K562 (cell line): ENCODE data around the gene NPVF. TPM values are rescaled to one million over a fixed set of nuclear protein-coding genes. Genes with fewer than 3 reads are reported as not detected.

Experiments
- ATAC-seq: fragments of 200-7000 bp; cut with Tn5 transposase; 3 replicates; pipeline ENCODE4 v1.9.1; 2020; ENCODE audit warnings: moderate library complexity
- BruUV-seq: library from RNA; stranded (reverse); fragments of 400-500 nt; replicated peaks from 2 replicates; lab custom pipeline; 2021; lab: Mats Ljungman, UMichigan
- CTCF ChIA-PET: fragments of 300-600 bp; formaldehyde crosslinking; extraction: SDS; loops from one replicate; lab custom pipeline; 2021; ENCODE audit warnings: low intra/inter-chr PET ratio; lab: Yijun Ruan, JAX
- POLR2A ChIA-PET: fragments of 300-600, 350-650 bp; sonication (Branson Sonifier 250); formaldehyde crosslinking; extraction: SDS; loops from one replicate; lab custom pipeline; 2021; ENCODE audit warnings: antibody characterized with exemption, inconsistent platforms; lab: Yijun Ruan, JAX
- DNase-seq, 4 experiments: peaks; one replicate each; pipeline versions ENCODE4 v3.0.0 to v3.0.0-alpha.2; 2011 to 2018; ENCODE audit warnings: low spot score in 3 of 4, mixed read lengths in 3 of 4; ENCODE audit errors: extremely low read depth in 1 of 4
- FAIRE-seq: peaks from 2 replicates; lab custom pipeline; 2011; peaks lifted over from hg19 to GRCh38; lab: Jason Lieb, UNC
- H2AFZ ChIP-seq: 2 replicates; pipeline ENCODE4 v1.6.0; 2011; ENCODE audit warnings: low read depth, low read length, control low read depth, inconsistent platforms
- H3K27ac ChIP-seq: fragments of 200-600 bp; 3 replicates; pipeline ENCODE4 v1.8.0; 2011; ENCODE audit warnings: low read depth, mild to moderate bottlenecking, control low read depth, inconsistent platforms, low read length, moderate library complexity, mixed read lengths; ENCODE audit errors: extremely low read depth
- H3K27me3 ChIP-seq, 2 experiments: fragments of 300-600 bp in 1 of 2; 2 replicates in 1 of 2; 3 replicates in 1 of 2; pipeline versions ENCODE4 v1.6.0 to v1.8.0; 2011; ENCODE audit warnings: inconsistent platforms in 2 of 2, low read length in 2 of 2, mild to moderate bottlenecking in 1 of 2, mixed read lengths in 1 of 2, moderate library complexity in 1 of 2; ENCODE audit not compliant: control insufficient read depth in 2 of 2, insufficient read depth in 2 of 2
- H3K36me3 ChIP-seq: fragments of 300-600 bp; 3 replicates; pipeline ENCODE4 v1.8.0; 2011; ENCODE audit warnings: mild to moderate bottlenecking, low read length, inconsistent platforms; ENCODE audit not compliant: control insufficient read depth, insufficient read depth
- H3K4me1 ChIP-seq, 2 experiments: fragments of 200-600 bp in 1 of 2; replicated peaks in 1 of 2; 2 replicates in 1 of 2; 3 replicates in 1 of 2; pipeline versions ENCODE4 v1.5.1 to v1.8.0; 2011; ENCODE audit warnings: inconsistent platforms in 2 of 2, low read length in 2 of 2, mild to moderate bottlenecking in 1 of 2, mixed read lengths in 1 of 2, moderate library complexity in 1 of 2; ENCODE audit not compliant: control insufficient read depth in 2 of 2, insufficient read depth in 2 of 2
- H3K4me2 ChIP-seq: 2 replicates; pipeline ENCODE4 v1.6.1; 2011; ENCODE audit warnings: low read length, control low read depth, inconsistent platforms, mixed read lengths; ENCODE audit not compliant: insufficient read depth
- H3K4me3 ChIP-seq: fragments of 200-600 bp; sonication (generic), shearing (Covaris generic); 2 replicates; pipeline ENCODE4 v1.5.1; 2016; ENCODE audit warnings: control low read depth, inconsistent platforms
- H3K79me2 ChIP-seq: fragments of 200-600 bp; 3 replicates; pipeline ENCODE4 v1.8.0; 2011; ENCODE audit warnings: low read length, inconsistent platforms; ENCODE audit not compliant: control insufficient read depth, insufficient read depth
- H3K9ac ChIP-seq, 2 experiments: 2 replicates each; pipeline versions ENCODE4 v1.6.0 to v1.6.1; 2011; ENCODE audit warnings: low read depth in 2 of 2, low read length in 2 of 2, control low read depth in 1 of 2, inconsistent platforms in 1 of 2, mild to moderate bottlenecking in 1 of 2, mixed read lengths in 1 of 2; ENCODE audit not compliant: insufficient read depth in 1 of 2
- H3K9me1 ChIP-seq: one replicate; pipeline ENCODE4 v1.6.0; 2011; ENCODE audit warnings: inconsistent platforms, mild to moderate bottlenecking, low read length, moderate library complexity; ENCODE audit not compliant: control insufficient read depth, insufficient read depth
- H3K9me3 ChIP-seq: replicated peaks from 2 replicates; pipeline ENCODE4 v1.5.1; 2011; ENCODE audit warnings: low read depth, low read length, inconsistent platforms; ENCODE audit not compliant: control insufficient read depth, insufficient read depth
- H4K20me1 ChIP-seq: replicated peaks from 2 replicates; pipeline ENCODE4 v1.6.1; 2011; ENCODE audit warnings: low read length, inconsistent platforms, mixed read lengths; ENCODE audit not compliant: control insufficient read depth, insufficient read depth
- E2F5 ChIP-seq: sonication (generic); formaldehyde crosslinking; IDR thresholded peaks from 2 replicates; pipeline ENCODE4 v1.8.0; 2022; ENCODE audit warnings: mild to moderate bottlenecking, missing genetic modification reagents
- ETS1 ChIP-seq: conservative IDR thresholded peaks from 2 replicates; pipeline ENCODE4 v1.6.1; 2011; ENCODE audit warnings: low read depth, mild to moderate bottlenecking, low read length; ENCODE audit not compliant: control insufficient read depth
- HEY1 ChIP-seq: fragments of 250-450 bp; sonication (Bioruptor Pico); IDR thresholded peaks from 2 replicates; pipeline ENCODE4 v1.5.0; 2020; ENCODE audit warnings: mild to moderate bottlenecking, moderate library complexity, borderline replicate concordance
- HNRNPH1 ChIP-seq: fragments of 200-400 bp; formaldehyde crosslinking; optimal IDR thresholded peaks from 2 replicates; pipeline ENCODE3; 2017; ENCODE audit warnings: low read depth, mild to moderate bottlenecking, low read length, moderate library complexity
- POLR2B ChIP-seq: fragments of 450-650 bp; IDR thresholded peaks from 2 replicates; pipeline ENCODE4 v1.6.1; 2018; ENCODE audit warnings: low read depth; ENCODE audit not compliant: partially characterized antibody
- ZBTB34 ChIP-seq: fragments of 250-450 bp; sonication (Bioruptor Pico); IDR thresholded peaks from 2 replicates; pipeline ENCODE4 v1.8.0; 2021; ENCODE audit warnings: mild to moderate bottlenecking, moderate library complexity
- ZBTB40 ChIP-seq, 2 experiments: fragments of 450-650 bp in 1 of 2; sonication (generic) in 1 of 2; formaldehyde crosslinking in 1 of 2; IDR thresholded peaks; 2 replicates each; pipeline versions ENCODE4 v1.7.1 to v1.9.0; 2016 to 2022; ENCODE audit warnings: inconsistent platforms in 1 of 2, mild to moderate bottlenecking in 1 of 2, missing genetic modification reagents in 1 of 2
- ZNF146 ChIP-seq: IDR thresholded peaks from one replicate; pipeline ENCODE4 v1.6.1; 2018; ENCODE audit warnings: missing compliant biosample characterization; ENCODE audit not compliant: unreplicated experiment
- ZNF184 ChIP-seq: sonication (generic); formaldehyde crosslinking; IDR thresholded peaks from 2 replicates; pipeline ENCODE4 v1.5.0; 2020; ENCODE audit warnings: missing genetic modification reagents
- WGBS: fragments of 100-300 bp; shearing (Covaris generic); methylation state at CpG from one replicate; pipeline ENCODE4 v1.1.6; 2016; ENCODE audit warnings: low coverage, mixed read lengths; ENCODE audit not compliant: insufficient coverage; ENCODE audit errors: missing lambda C conversion rate; 5-methylcytosine and 5-hydroxymethylcytosine counted together
- in situ Hi-C: fragments of 300-500 bp; cut with MboI; formaldehyde crosslinking; loops from 4 replicates; pipeline ENCODE4 v1.15.0; 2018; ENCODE audit warnings: inconsistent platforms, mixed read lengths
- intact Hi-C: fragments of 100-400 bp; cut with micrococcal nuclease; formaldehyde crosslinking; loops from 2 replicates; pipeline ENCODE4 v1.14.2; 2022
- polyA plus RNA-seq, 8 experiments: library from polyadenylated mRNA; depleted of rRNA in 4 of 8; stranded (reverse) in 5 of 8; unstranded in 3 of 8; fragments of >200 nt; fragmentation: Nextera tagmentation in 2 of 8; fragmentation: Illumina TruSeq in 1 of 8; extraction: Ambion mirVana in 2 of 8; extraction: Trizol in 1 of 8; gene quantifications; 2 replicates each; pipeline versions ENCODE4 v1.2.1 to v1.2.3, GENCODE V29; 2011 to 2014; ENCODE audit warnings: inconsistent platforms in 1 of 8, missing spikeins in 1 of 8
- total RNA-seq, 7 experiments: library from RNA; depleted of rRNA in 6 of 7; stranded (reverse); fragments of >200 nt in 6 of 7; fragmentation: Illumina TruSeq in 2 of 7; extraction: Trizol in 2 of 7; gene quantifications; 2 replicates each; pipeline versions ENCODE4 v1.2.1 to v1.2.3, GENCODE V29; 2011 to 2021; ENCODE audit warnings: low replicate concordance in 1 of 7

NPVF gene
- total and polyA plus RNA-seq, 9 of the 15 experiments (the other 6 are each of a cell fraction or from before 2014, with no cell fraction given): not detected

- H3K36me3 ChIP-seq: no peaks in the 10 kb centered on the region
- no peak overlapping the region for H3K4me3 ChIP-seq
- WGBS: 0% methylated on average over 3 of the region's 3 CpGs
- no peak overlapping the region for H3K27ac ChIP-seq
- POLR2A ChIA-PET: interaction anchor here (0.6 kb wide), 1 partner anchor 142 kb away, joined by 4 read pairs; no protein-coding TSS in a partner anchor
- H3K9me3 ChIP-seq: no peaks in the 10 kb centered on the region
- BruUV-seq: no TSS peak
- FAIRE-seq (no peak), ATAC-seq (no peak), DNase-seq (no peak)
- in situ Hi-C loops: no loop called here
- intact Hi-C loops: loop anchor here (5.0 kb wide), 1 partner anchor 36 kb away; a partner anchor contains a TSS
- H3K27me3 ChIP-seq: peaks cover 33 to 36% of the 10 kb centered on the region in 2 experiments
- no peak overlapping the region for H3K4me2 ChIP-seq
- H3K79me2 ChIP-seq: no peaks in the 10 kb centered on the region
- H4K20me1 ChIP-seq: no peaks in the 10 kb centered on the region; the same call in 1 of the 2 replicates
- no peaks in the 10 kb centered on the region for H3K9me1 ChIP-seq
- H3K9ac ChIP-seq: no peak overlapping the region
- no peaks in the 10 kb centered on the region for H3K4me1 ChIP-seq
- CTCF ChIA-PET: no interaction called here
- H2AFZ ChIP-seq: no peak overlapping the region
- no peak for TF ChIP-seq POLR2B
- TF ChIP-seq HNRNPH1: no peak
- no peak for TF ChIP-seq HEY1
- TF ChIP-seq ZNF146 (CRISPR knock-in tag): no peak
- no peak for TF ChIP-seq ETS1
- no peak for TF ChIP-seq ZBTB40 (IDR thresholded peaks at IDR 0.05)
- TF ChIP-seq ZBTB40 (CRISPR knock-in tag; IDR thresholded peaks at IDR 0.05): no peak
- TF ChIP-seq ZBTB34: no peak
- no peak for TF ChIP-seq ZNF184 (CRISPR knock-in tag)
- TF ChIP-seq E2F5 (CRISPR knock-in tag): no peak
These were observed 10.1 kb downstream of the NPVF start for GRCh38 chr7:25218191-25218590.
